Smooth muscle cell of the brain vasculature (primary cell): ENCODE data around the gene IL9R.
"Not testable (repeated sequence)": the region's sequence is repeated elsewhere in the genome, so short reads cannot be mapped to it uniquely, and the experiment has no call there.

ENCODE experiments used
- DNase-seq: peaks from one replicate; pipeline ENCODE4 v3.0.0-alpha.2; 2012; ENCODE audit warnings: low read depth, low spot score

IL9R gene

GRCh38 chrX:155998116-155998515 lies 620 bp downstream of the IL9R start:
- no peak for DNase-seq

DNA sequence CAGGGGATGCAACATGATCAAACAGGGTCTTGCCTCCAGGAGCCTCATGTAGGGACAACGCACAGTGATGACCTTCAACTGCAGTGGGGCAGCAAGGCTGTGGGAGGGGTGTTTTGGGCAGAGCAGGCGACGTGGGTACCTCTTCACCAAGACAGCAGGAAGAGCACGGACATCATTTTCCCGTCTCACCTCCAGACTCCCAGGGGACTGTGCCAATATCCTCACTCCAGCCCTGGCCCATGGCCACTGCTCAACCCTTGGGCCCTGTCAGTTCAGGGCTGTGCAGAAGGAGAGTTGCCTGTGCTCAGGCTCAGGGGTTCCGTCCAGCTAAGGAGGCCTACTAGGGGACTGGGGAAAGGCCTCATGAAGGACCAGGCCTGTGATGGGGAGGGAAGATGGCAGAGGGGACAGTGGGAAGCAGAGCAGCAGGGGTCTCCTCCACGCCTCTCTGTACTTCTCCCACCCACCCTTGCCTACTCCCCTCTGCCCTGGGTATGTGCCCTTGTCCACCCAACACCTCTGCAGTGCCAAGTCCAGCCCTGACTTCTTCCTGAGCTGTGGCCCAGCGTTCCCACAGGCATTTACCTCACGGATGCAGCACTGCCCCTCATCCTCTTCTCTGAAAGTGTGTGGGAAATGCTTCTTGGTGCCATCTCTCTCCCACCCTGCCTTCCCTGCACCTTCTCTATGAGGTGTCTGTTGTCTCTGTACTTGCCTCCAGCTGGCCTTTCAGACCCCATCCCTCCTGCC lies 1.4 kb downstream of the IL9R start:
- no peak for DNase-seq

DNA sequence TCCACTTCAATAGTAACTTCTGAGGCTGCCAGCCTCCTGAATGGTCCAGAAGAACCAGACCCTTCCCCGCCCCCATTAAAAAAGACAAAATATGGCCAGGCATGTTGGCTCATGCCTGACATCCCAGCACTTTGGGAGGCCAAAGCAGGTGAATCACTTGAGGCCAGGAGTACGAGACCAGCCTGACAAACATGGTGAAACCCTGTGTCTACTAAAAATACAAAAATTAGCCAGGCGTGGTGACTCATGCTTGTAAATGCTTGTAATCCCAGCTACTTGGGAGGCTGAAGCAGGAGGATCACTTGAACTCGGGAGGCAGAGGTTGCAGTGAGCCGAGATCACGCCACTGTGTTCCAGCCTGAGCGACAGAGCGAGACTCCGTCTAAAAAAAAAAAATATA lies 2.3 kb downstream of the IL9R start:
- not testable (repeated sequence) for DNase-seq

- DNase-seq = no peak
Measured at GRCh38 chrX:156000361-156000926, 2.9 kb downstream of the IL9R start.

DNA sequence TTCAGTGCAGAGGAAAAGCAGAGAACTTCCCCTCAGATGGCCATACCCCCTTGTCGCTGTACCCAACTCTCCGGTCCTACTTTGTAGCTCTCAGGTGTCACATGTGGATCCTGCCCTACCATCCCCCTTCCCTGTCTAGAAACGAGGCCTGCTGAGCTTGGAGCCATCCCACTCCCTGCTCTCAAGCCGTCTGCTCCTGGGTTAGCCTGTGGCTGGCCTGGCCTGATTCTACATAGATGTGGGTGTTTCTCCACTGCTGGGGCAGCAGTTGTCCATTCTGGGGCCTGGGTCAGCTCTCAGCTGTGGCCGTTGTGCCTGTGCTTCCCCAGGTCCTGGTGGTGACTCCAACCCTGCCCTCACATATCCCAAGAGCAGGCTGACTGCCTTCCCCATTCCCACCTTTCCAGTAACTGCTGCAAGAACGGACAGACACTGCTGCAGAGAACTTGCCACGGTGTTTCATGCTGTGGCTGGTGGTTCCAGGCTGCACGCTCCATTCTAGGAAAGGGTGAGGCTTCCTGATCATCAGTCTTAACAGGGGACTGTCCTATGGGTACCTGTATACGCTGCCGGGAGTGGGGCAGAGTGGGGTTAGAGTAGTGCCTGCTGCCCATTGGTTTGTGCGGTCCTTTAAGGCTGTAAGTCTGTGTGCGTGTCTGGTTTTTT lies 3.6 kb downstream of the IL9R start:
- no peak for DNase-seq

DNA sequence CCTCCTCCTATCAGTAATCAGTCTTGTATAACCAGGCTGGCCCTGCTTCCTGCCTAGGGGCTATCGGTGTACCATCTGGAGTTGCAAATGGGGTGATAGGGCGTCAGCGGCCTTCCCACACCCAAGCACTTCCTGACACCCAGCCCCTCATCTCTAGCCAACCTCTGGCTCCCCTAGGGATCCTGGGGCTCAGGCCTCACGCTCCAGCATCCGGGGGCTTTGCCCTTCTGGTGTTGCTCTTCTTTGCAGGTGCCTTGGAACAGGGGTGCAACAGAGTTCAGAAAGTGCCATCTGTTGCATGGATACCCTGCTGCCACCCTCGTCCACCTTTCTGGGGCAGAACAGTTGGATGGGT lies 4.1 kb downstream of the IL9R start:
- DNase-seq = no peak

- no peak for DNase-seq
Measured at GRCh38 chrX:156002507-156002906, 5.0 kb downstream of the IL9R start.

GRCh38 chrX:156003486-156004185 lies 6.1 kb downstream of the IL9R start:
- DNase-seq = no peak

DNA sequence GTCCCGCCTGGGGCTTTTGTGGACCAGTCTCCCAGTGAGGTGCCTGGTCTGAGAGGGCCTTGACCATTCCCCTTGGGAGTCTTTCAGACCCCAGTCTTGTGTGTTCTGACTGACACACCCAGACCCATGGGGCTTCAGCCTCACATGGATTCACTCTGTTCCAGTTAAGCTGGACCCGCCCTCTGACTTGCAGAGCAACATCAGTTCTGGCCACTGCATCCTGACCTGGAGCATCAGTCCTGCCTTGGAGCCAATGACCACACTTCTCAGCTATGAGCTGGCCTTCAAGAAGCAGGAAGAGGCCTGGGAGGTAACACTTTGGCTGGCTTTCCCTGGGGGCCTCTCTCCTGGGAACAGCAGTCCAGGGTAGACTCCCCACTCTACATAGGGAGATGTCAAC lies 6.8 kb downstream of the IL9R start:
- DNase-seq = no peak

DNA sequence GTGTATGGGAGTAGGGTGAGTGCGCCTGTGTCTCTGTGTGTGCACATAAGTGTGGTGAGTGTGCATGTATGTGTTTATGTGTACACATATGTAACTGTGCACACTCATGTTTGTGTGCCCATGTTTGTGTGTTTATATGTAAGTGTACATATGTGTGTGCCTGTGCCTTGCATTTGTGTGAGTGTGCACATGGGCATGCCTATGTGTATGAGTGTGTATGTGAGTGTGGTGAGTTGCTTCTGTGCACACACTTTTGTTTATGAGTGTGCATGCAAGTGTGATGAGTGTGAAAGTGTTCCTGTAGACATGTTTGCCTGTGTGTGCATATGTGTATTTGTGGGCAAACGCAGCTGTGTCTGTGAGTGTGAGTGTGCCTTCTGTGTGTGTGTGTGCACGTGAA lies 7.2 kb downstream of the IL9R start:
- DNase-seq = no peak

- no peak for DNase-seq
Measured at GRCh38 chrX:156005144-156005543, 7.6 kb downstream of the IL9R start.

DNA sequence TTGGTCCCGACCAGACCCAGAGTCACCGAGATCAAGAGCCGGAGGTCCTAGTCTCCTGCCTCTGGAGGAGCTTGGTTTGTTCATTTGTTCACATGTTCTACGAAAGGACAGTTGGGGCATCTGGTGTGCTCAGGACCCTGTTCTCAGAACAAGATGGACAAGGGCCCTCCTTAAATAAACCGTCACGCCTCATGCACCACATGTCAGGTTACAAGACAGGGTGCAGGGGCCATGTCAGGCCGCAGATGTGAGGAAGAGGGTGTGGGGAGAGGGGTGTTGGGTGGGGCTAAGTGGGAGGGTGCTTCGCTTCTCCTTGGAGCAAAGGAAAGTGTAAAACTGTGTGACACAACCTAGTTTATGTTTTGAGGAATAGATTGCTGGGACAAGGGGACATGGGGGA lies 9.0 kb downstream of the IL9R start:
- not testable (repeated sequence) for DNase-seq

DNA sequence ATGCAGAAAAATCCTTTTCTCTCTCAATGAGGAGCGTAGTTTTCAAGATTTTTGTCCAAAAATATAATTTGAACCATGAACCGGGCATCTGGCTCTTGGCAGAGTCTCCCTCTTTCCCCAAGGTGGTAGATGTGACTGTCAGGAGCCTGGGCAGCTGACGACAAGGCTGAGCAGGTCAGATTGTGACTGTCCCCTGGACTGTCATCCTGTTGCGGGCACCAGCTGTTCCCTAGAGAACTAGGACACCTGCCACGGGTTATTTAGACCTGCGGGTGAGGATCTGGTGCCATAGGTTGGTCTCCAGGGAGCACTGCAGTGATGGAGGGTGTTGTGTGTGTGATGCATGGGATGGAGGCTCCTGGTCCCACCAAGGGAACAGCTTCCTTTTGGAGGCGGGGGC lies 10.9 kb downstream of the IL9R start:
- DNase-seq = not testable (repeated sequence)

- DNase-seq = no peak
Measured at GRCh38 chrX:156008915-156009314, 11.4 kb downstream of the IL9R start.

- not testable (repeated sequence) for DNase-seq
Measured at GRCh38 chrX:156009691-156010090, 12.2 kb downstream of the IL9R start.

- DNase-seq = not testable (repeated sequence)
Measured at GRCh38 chrX:156013286-156013953, 15.9 kb downstream of the IL9R start.

DNA sequence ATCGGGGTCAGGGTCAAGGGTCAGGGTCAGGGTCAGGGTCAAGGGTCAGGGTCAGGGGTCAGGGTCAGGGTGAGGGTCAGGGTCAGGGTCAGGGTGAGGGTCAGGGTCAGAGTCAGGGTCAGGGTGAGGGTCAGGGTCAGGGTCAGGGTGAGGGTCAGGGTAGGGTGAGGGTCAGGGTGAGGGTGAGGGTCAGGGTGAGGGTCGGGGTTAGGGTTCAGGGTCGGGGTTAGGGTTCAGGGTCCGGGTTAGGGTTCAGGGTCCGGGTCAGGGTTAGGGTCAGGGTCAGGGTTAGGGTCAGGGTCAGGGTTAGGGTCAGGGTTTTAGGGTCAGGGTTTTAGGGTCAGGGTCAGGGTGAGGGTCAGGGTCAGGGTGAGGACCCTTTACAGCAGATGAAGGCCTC lies 22.4 kb downstream of the IL9R start:
- not testable (repeated sequence) for DNase-seq

DNA sequence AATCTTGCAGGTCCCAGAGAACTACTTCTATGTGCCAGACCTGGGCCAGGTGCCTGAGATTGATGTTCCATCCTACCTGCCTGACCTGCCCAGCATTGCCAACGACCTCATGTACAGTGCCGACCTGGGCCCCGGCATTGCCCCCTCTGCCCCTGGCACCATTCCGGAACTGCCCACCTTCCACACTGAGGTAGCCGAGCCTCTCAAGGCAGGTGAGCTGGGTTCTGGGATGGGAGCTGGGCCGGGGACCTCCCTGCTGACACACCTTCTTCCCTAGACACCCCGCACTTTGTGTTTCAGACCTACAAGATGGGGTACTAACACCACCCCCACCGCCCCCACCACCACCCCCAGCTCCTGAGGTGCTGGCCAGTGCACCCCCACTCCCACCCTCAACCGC lies 25.5 kb downstream of the IL9R start:
- DNase-seq = not testable (repeated sequence)

GRCh38 chrX:156024949-156025492 lies 27.5 kb downstream of the IL9R start:
- not testable (repeated sequence) for DNase-seq

- not testable (repeated sequence) for DNase-seq
Measured at GRCh38 chrX:156028653-156029237, 31.2 kb downstream of the IL9R start.

DNA sequence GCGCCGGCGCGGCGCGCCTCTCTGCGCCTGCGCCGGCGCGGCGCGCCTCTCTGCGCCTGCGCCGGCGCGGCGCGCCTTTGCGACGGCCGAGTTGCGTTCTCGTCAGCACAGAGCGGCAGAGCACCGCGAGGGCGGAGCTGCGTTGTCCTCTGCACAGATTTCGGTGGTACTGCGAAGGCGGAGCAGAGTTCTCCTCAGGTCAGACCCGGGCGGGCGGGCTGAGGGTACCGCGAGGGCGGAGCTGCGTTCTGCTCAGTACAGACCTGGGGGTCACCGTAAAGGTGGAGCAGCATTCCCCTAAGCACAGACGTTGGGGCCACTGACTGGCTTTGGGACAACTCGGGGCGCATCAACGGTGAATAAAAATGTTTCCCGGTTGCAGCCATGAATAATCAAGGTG lies 31.8 kb downstream of the IL9R start:
- DNase-seq = not testable (repeated sequence)
